Astrocyte of the spinal cord (primary cell): ENCODE data around the gene YIPF2.

Experiments used
- DNase-seq: peaks from one replicate; pipeline ENCODE4 v3.0.0; 2011; ENCODE audit warnings: low read depth, low spot score
- H3K4me3 ChIP-seq: 2 replicates; pipeline ENCODE4 v1.5.1; 2011; ENCODE audit warnings: low read depth, mild to moderate bottlenecking, low read length, moderate library complexity
- in situ Hi-C: cut with HindIII; loops from 2 replicates; pipeline ENCODE4 v1.10.0; 2017; ENCODE audit warnings: low sequenced_read_pairs
- TF ChIP-seq, protein P1 (sequence below): IDR thresholded peaks from 2 replicates; pipeline ENCODE4 v1.5.1; 2012; ENCODE audit warnings: low read depth, mild to moderate bottlenecking, low read length, inconsistent platforms

The YIPF2 gene

GRCh38 chr19:10928563-10929401 lies at the start of gene YIPF2, which contains the start of gene TIMM29:
YIPF2 (minus strand) TSS chr19:10928639; CDS start chr19:10928410, 229 bp downstream.
TIMM29 (plus strand) TSS chr19:10928811; CDS start chr19:10928823, 12 bp downstream.
- TF ChIP-seq, protein P1, sequence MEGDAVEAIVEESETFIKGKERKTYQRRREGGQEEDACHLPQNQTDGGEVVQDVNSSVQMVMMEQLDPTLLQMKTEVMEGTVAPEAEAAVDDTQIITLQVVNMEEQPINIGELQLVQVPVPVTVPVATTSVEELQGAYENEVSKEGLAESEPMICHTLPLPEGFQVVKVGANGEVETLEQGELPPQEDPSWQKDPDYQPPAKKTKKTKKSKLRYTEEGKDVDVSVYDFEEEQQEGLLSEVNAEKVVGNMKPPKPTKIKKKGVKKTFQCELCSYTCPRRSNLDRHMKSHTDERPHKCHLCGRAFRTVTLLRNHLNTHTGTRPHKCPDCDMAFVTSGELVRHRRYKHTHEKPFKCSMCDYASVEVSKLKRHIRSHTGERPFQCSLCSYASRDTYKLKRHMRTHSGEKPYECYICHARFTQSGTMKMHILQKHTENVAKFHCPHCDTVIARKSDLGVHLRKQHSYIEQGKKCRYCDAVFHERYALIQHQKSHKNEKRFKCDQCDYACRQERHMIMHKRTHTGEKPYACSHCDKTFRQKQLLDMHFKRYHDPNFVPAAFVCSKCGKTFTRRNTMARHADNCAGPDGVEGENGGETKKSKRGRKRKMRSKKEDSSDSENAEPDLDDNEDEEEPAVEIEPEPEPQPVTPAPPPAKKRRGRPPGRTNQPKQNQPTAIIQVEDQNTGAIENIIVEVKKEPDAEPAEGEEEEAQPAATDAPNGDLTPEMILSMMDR, result no peak
- in situ Hi-C loops, result no loop called here

DNA sequence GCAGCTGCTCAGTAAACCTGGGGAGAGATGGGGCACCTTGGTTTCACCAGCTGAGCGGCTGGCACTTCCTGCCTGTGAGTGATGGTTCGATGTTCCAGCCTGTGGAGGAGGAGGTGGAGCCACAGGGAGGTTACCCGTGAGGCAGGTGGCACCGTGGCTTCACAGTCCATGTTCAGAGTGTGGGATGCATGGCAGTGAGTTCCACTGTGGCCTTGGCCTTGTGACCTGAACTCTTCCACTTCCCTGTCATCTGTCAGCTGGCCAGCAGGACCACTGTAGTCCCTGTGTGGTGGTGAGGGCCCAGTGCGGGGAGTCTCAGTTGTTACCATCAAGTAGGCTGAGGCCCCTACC lies 49.3 kb upstream of the YIPF2 start:
- no peak overlapping the region for H3K4me3 ChIP-seq
- in situ Hi-C loops, result no loop called here
- DNase-seq, result no peak
- TF ChIP-seq, protein P1, result no peak

More at GRCh38 chr19:10928563-10929401, at the start of gene YIPF2, which contains the start of gene TIMM29:
- peak within 1 kb of the TSS; percentile 91 for H3K4me3 ChIP-seq
- DNase-seq, result peak; percentile 98

- no peak overlapping the region for H3K4me3 ChIP-seq
- in situ Hi-C loops, result no loop called here
- TF ChIP-seq, protein P1, result no peak
- DNase-seq, result no peak
Observed at GRCh38 chr19:10976131-10976892, 47.9 kb upstream of the YIPF2 start.

DNA sequence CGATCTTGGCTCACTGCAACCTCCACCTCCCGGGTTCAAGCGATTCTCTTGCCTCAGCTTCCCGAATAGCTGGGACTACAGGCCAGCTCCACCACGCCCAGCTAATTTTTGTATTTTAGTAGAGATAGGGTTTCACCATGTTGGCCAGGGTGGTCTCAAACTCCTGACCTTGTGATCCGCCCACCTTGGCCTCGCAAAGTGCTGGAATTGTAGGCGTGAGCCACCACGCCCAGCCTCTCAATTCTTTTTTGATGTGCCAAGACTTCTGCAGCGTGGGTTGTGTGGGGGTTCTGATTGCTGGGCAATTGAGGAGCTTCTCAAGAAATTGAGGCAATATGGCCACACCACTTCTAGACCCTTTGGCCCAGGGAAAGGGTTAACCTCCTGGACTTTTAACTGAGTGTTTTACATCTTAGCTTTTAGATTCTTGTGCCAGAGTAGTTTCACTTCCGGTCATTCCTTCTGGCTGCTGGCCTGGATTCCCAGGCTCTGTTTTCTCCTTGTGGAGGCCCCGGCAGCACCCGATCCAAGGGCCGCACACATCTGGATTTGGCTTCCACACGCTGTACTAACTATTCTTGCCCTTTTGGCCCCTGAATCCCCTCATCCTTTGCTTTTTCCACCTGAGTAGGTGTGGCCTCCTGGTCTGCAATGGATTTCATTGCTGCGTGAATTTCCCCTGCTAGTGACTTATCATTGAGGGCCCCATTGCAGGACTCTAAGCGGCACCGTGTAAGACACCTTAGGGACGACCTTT lies 47.1 kb upstream of the YIPF2 start:
- DNase-seq, result peak; percentile 57
- no peak overlapping the region for H3K4me3 ChIP-seq
- in situ Hi-C loops, result no loop called here
- TF ChIP-seq, protein P1, result no peak

DNA sequence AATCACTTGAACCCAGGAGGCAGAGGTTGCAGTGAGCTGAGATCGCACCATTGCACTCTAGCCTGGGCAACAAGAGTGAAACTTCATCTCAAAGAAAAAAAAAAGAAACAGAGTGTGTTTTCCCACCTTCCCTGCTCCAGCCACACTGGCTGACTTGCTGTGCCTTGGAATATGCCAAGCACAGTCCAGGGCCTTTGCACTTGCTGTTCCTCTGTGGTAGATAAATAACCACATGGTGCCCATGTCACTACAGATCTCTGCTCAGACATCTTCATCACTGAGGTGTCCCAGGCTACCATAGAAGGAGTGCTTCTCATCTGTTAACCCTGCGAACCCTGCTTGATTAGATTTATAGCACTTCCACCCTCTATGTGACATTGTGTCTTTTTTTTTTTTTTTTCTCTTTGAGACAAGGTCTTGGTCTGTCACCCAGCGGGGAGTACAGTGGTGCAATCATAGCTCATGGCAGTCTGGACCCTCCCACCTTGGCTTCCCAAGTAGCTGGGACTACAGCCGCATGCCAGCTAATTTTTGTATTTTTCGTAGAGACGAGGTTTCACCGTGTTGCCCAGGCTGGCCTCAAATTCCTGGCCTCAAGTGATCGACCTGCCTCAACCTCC lies 42.8 kb upstream of the YIPF2 start:
- in situ Hi-C loops, result no loop called here
- no peak overlapping the region for H3K4me3 ChIP-seq
- TF ChIP-seq, protein P1, result no peak
- no peak for DNase-seq

DNA sequence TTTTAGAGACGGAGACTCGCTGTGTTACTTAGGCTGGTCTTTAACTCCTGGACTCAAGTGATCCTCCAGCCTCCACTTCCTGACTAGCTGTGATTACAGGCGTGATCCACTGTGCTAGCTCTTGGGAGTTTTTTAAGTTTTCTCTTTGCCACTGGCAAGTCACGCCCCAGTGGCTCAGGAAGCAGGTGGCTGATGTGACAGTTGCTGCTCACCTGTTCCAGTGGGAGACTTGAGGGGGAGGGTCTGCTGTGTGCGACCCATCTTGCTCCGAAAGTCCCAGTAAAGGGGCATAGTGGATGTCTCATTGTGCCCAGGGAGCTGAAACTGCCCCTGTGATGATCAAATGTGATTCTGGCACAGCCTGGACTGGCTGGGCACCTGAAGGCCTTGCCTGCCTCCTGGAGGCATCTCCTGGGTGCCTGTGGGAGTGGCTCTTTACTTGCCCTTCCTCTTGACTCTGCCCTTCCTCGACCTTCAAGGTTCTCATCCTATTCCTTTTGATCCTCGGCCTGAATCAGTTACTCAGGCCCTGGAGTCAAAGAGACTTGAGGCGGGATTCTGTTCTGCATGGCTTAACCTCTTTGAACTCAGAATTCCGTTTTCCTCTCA lies 40.2 kb upstream of the YIPF2 start:
- H3K4me3 ChIP-seq, result no peak overlapping the region
- no peak for DNase-seq
- TF ChIP-seq, protein P1, result no peak
- in situ Hi-C loops, result no loop called here
